Stomach (tissue), 4 donors: Measurements from ENCODE around the gene GABRG3.

Source experiments
- CTCF ChIP-seq, 7 experiments: fragments of 450-650 bp in 4 of 7; fragments of 200-600 bp in 3 of 7; sonication (generic) in 3 of 7; IDR thresholded peaks; one replicate each; pipeline ENCODE4 v1.5.1; 2016 to 2019; ENCODE audit warnings: antibody characterized with exemption in 7 of 7, control low read depth in 2 of 7, mild to moderate bottlenecking in 1 of 7
- POLR2A ChIP-seq, 4 donors: fragments of 450-650 bp; IDR thresholded peaks; one replicate each; pipeline ENCODE4 v1.6.1; 2016; ENCODE audit warnings: antibody characterized with exemption in 4 of 4, control low read depth in 2 of 4, mild to moderate bottlenecking in 1 of 4, moderate library complexity in 1 of 4
- POLR2AphosphoS5 ChIP-seq, 3 donors: sonication (generic); formaldehyde crosslinking; IDR thresholded peaks; one replicate each; pipeline ENCODE4 v1.6.1; 2016; ENCODE audit warnings: antibody characterized with exemption in 3 of 3

GRCh38 chr15:27499191-27499590 is 528.2 kb downstream of the GABRG3 start:
- no peak for TF ChIP-seq CTCF (IDR thresholded peaks at IDR 0.05)
- TF ChIP-seq POLR2AphosphoS5 (IDR thresholded peaks at IDR 0.05) = no peak
- no peak for TF ChIP-seq POLR2A (IDR thresholded peaks at IDR 0.05)
